Activated B cell treated with CpG ODN at 0.5 μM for 24 hours (primary cell): ENCODE results near the gene HLCS. TPM values are rescaled to one million over a fixed set of nuclear protein-coding genes. Genes with fewer than 3 reads are reported as not detected.

ENCODE experiments used
- ATAC-seq: fragments of 200-7000 bp; cut with Tn5 transposase; one replicate; pipeline ENCODE4 v1.10.0; 2021; ENCODE audit warnings: low read depth, mild to moderate bottlenecking, moderate library complexity
- CTCF ChIA-PET: fragments of 350-600 bp; sonication (Branson Sonifier 250); formaldehyde crosslinking; loops from one replicate; lab custom pipeline; 2021; ENCODE audit warnings: antibody characterized with exemption; lab: Charles Lee
- POLR2A ChIA-PET: fragments of 350-600 bp; sonication (Branson Sonifier 250); formaldehyde crosslinking; loops from one replicate; lab custom pipeline; 2021; ENCODE audit warnings: antibody characterized with exemption; lab: Charles Lee
- DNase-seq: peaks from one replicate; pipeline ENCODE4 v3.0.0; 2022
- H3K27ac Mint-ChIP-seq: one replicate; pipeline ENCODE4 v1.8.0; 2020; ENCODE audit warnings: mixed read lengths
- H3K27me3 Mint-ChIP-seq: one replicate; pipeline ENCODE4 v1.8.0; 2021; ENCODE audit warnings: mixed read lengths
- H3K36me3 Mint-ChIP-seq: one replicate; pipeline ENCODE4 v1.8.0; 2021; ENCODE audit warnings: low read depth, mixed read lengths
- H3K4me1 Mint-ChIP-seq: one replicate; pipeline ENCODE4 v1.8.0; 2021; ENCODE audit warnings: mixed read lengths
- H3K4me3 Mint-ChIP-seq: one replicate; pipeline ENCODE4 v1.8.0; 2020; ENCODE audit warnings: mild to moderate bottlenecking, mixed read lengths
- H3K9me3 Mint-ChIP-seq: one replicate; pipeline ENCODE4 v1.8.0; 2020; ENCODE audit warnings: mixed read lengths
- CTCF ChIP-seq: fragments of 200-600 bp; IDR thresholded peaks from one replicate; pipeline ENCODE4 v1.8.0; 2022; ENCODE audit warnings: antibody characterized with exemption, mild to moderate bottlenecking
- intact Hi-C: fragments of 100-400 bp; cut with micrococcal nuclease; formaldehyde crosslinking; loops from one replicate; pipeline ENCODE4 v1.15.1; 2024
- total RNA-seq: library from RNA; stranded (reverse); gene quantifications from 2 replicates; pipeline ENCODE4 v1.2.3, GENCODE V29; 2022

HLCS gene
- total RNA-seq, 1 donor from 2014 or later, result 10.6 TPM

GRCh38 chr21:36813052-36813451 lies 153.4 kb downstream of the HLCS start:
- intact Hi-C loops, result no loop called here
- ATAC-seq (no peak), DNase-seq (no peak)
- ChIA-PET POLR2A (no interaction called here), CTCF (no interaction called here)
- no peak overlapping the region for H3K4me3 Mint-ChIP-seq
- H3K9me3 Mint-ChIP-seq, result no peaks in the 10 kb centered on the region
- TF ChIP-seq CTCF, result no peak
- no peak overlapping the region for H3K27ac Mint-ChIP-seq
- peaks cover 2% of the 10 kb centered on the region for H3K4me1 Mint-ChIP-seq
- H3K27me3 Mint-ChIP-seq, result no peaks in the 10 kb centered on the region
- peaks cover 2% of the 10 kb centered on the region for H3K36me3 Mint-ChIP-seq

- ChIA-PET CTCF (no interaction called here), POLR2A (no interaction called here)
- Mint-ChIP-seq H3K4me1 (peaks cover 2% of the 10 kb centered on the region), H3K27ac (no peak overlapping the region), H3K36me3 (peaks cover 2% of the 10 kb centered on the region), H3K27me3 (no peaks in the 10 kb centered on the region), H3K4me3 (no peak overlapping the region), H3K9me3 (no peaks in the 10 kb centered on the region)
- TF ChIP-seq CTCF, result no peak
- ATAC-seq, result no peak
- intact Hi-C loops, result no loop called here
- DNase-seq, result no peak
Measured at GRCh38 chr21:36811762-36812161, 154.7 kb downstream of the HLCS start.

GRCh38 chr21:36810443-36810842 lies 156.0 kb downstream of the HLCS start:
- no peak for TF ChIP-seq CTCF
- Mint-ChIP-seq H3K9me3 (no peaks in the 10 kb centered on the region), H3K4me3 (no peak overlapping the region), H3K27me3 (no peaks in the 10 kb centered on the region), H3K4me1 (peaks cover 2% of the 10 kb centered on the region), H3K27ac (no peak overlapping the region), H3K36me3 (peaks cover 2% of the 10 kb centered on the region)
- DNase-seq (no peak), ATAC-seq (no peak)
- ChIA-PET CTCF (no interaction called here), POLR2A (no interaction called here)
- intact Hi-C loops, result no loop called here

- no peak for TF ChIP-seq CTCF
- POLR2A ChIA-PET, result no interaction called here
- no peak for ATAC-seq
- H3K36me3 Mint-ChIP-seq, result peaks cover 4% of the 10 kb centered on the region
- H3K4me3 Mint-ChIP-seq, result no peak overlapping the region
- peaks cover 2% of the 10 kb centered on the region for H3K4me1 Mint-ChIP-seq
- no peak for DNase-seq
- CTCF ChIA-PET, result no interaction called here
- H3K9me3 Mint-ChIP-seq, result no peaks in the 10 kb centered on the region
- no peak overlapping the region for H3K27ac Mint-ChIP-seq
- no peaks in the 10 kb centered on the region for H3K27me3 Mint-ChIP-seq
- intact Hi-C loops, result no loop called here
Measured at GRCh38 chr21:36807422-36807928, 159.0 kb downstream of the HLCS start.

- ATAC-seq (no peak), DNase-seq (no peak)
- peaks cover 5% of the 10 kb centered on the region for H3K36me3 Mint-ChIP-seq
- CTCF ChIA-PET, result no interaction called here
- H3K27me3 Mint-ChIP-seq, result no peaks in the 10 kb centered on the region
- H3K9me3 Mint-ChIP-seq, result no peaks in the 10 kb centered on the region
- H3K27ac Mint-ChIP-seq, result no peak overlapping the region
- intact Hi-C loops, result no loop called here
- POLR2A ChIA-PET, result no interaction called here
- H3K4me3 Mint-ChIP-seq, result no peak overlapping the region
- peaks cover 2% of the 10 kb centered on the region for H3K4me1 Mint-ChIP-seq
- TF ChIP-seq CTCF, result no peak
Measured at GRCh38 chr21:36806103-36806502, 160.4 kb downstream of the HLCS start.
